ENCODE results near the gene TSTD1. TPM values are rescaled to one million over a fixed set of nuclear protein-coding genes. Genes with fewer than 3 reads are reported as not detected.
"Not testable (repeated sequence)": the region's sequence is repeated elsewhere in the genome, so short reads cannot be mapped to it uniquely, and the experiment has no call there.

TSTD1 gene
- total RNA-seq, 1 experiment from 2014 or later: 0.17 TPM

GRCh38 chr1:161037661-161038522 lies 872 bp downstream of the TSTD1 start:
- DNase-seq (ENCODE audit: low read depth): no peak

DNA sequence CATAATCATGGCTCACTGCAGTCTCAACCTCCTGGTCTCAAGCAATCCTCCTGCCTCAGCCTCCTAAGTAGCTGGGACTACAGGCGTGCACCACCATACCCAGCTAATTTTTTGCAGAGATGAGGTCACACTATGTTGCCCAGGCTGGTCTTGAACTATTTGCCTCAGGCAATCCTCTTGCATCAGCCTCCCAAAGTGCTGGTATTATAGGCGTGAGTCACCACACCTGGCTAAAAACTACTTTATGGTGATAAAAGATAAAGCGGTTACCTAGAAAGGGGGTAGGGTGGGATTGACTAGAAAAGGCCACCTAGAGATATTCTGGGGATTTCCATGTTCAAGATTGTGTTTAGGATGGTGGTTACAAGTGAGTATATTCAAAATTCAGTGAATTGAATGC lies 5.0 kb downstream of the TSTD1 start:
- DNase-seq (ENCODE audit: low read depth): peak; percentile 36

DNA sequence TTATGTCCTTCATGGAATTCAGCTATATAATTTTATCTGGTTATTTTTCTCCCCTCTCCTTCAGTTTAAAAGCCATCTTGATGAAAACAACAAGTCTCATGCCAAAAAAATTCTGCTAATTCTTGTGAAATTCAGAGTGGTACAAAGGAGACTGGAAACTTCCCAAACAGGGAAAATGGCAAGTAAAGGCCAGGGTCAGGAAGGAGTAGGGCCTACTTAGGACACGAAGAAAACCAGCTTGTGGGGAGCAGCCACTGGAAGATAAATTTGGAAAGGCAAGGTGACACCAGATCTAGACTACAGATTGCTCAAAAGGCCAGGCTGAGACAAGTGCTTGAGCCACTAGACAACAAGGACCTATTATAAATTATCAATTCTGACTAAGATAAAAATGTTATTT lies 6.4 kb downstream of the TSTD1 start:
- no peak for DNase-seq (ENCODE audit: low read depth)

GRCh38 chr1:161031874-161032273 lies 6.9 kb downstream of the TSTD1 start:
- DNase-seq (ENCODE audit: low read depth): no peak

- DNase-seq (ENCODE audit: low read depth): not testable (repeated sequence)
These were observed 9.3 kb downstream of the TSTD1 start for GRCh38 chr1:161029466-161029865.

DNA sequence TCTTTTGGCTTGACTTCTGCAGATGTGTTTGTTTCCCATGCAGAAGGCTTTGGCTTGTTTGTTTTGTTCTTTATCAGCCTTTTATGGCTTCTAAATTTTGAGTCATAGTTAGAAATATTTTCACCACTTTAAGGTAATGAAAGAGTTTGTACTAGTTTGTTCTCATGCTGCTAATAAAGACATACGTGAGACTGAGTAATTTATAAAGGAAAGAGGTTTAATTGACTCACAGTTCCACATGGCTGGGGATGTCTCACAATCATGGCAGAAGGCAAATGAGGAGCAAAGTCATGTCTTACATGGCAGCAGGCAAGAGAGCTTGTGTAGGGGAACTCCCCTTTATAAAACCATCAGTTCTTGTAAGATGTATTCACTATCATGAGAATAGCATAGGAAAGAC lies 11.8 kb downstream of the TSTD1 start:
- not testable (repeated sequence) for DNase-seq (ENCODE audit: low read depth)

DNA sequence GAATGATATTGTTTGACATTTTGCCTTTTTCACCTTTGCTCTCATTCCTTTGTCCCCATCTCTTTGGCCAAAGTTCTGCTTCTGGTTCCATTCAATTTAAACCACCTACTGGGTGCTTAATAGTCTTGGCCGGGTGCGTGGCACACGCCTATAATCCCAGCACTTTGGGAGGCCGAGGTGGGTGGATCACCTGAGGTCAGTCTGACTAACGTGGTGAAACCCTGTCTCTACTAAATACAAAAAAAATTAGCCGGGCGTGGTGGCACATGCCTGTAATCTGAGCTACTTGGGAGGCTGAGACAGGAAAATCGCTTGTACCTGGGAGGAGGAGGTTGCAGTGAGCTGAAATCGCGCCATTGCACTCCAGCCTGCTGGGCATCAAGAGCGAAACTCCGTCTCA lies 16.3 kb downstream of the TSTD1 start:
- not testable (repeated sequence) for DNase-seq (ENCODE audit: low read depth)

- DNase-seq (ENCODE audit: low read depth): no peak
These were observed 16.8 kb downstream of the TSTD1 start for GRCh38 chr1:161021970-161022353.

DNA sequence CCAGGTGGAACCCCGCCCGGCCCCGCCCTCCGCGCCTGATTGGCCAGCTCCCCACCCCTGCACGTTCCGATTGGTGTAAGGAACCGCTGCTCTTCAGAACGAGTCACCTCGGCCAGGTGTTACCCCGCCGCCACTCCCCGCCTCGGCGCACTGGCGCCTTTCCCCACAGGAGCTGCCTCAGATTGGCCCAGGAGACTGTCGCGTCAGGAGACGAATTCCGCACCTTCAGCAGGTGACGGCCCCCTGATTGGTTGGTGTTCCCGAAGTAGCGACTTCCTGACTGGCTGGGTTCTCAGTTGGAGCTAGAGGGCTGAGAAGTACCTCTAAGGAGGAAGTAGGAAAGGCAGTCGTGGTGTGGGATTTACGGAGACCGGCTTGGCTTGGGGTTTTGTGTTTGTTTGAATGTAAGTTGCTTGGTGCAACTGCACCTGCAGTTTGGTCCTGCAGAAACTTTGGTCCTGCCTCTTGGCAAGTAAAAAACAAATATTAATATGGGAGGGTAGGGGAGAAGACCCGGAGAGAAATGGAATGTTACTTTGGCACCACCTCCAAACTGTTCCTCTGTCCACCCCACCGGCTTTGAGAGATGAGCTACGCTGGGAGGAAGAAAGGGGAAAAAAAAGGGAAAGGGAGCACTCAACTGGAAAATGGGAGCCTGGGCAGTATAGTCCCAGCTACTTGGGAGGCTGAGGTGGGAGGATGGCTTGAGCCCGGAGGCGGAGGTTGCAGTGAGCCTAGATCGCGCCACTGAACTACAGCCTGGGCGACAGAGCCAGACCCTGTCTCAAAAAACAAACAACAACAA lies 17.4 kb downstream of the TSTD1 start:
- DNase-seq (ENCODE audit: low read depth): peak; percentile 79

GRCh38 chr1:161020509-161021164 lies 18.1 kb downstream of the TSTD1 start, which contains the start of gene F11R:
Gene F11R, minus strand, starts transcription at chr1:161021152. Its CDS starts 79 bp downstream, at chr1:161021073.
- peak; percentile 47 for DNase-seq (ENCODE audit: low read depth)

DNA sequence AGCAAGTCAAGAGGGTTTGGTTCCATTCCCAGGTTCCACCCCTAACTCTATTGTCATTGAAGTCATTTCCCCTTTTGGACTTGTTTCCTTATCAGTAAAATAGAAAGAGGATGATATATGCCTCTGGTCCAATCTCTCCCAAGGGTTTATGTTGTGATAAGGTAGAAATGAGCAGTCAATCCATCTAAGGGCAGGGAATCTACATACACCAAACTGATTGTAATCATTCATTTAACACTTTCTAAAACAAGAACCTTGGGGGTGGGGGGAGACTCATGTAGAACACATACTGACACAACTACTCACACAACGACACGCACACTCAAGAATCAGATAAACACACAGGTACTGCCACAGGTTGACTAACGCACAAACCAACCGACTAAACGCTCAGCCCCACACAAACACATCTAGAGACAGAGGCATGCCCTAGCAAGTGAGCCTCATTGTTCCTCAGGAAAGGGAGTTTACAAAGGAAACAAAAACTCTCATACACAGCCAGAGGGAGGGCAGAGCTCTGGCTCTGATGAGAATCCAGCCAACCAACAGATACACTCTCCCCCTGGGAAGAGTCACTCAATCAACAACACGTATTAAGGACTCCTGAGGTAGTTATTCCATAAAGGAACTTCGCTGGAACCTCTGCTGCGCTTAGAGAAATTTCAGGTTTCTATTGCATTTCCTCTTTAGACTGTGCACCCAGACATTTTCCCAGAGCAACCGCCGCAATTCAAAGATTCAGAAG lies 18.8 kb downstream of the TSTD1 start:
- DNase-seq (ENCODE audit: low read depth): no peak

GRCh38 chr1:161019111-161019660 lies 19.6 kb downstream of the TSTD1 start:
- not testable (repeated sequence) for DNase-seq (ENCODE audit: low read depth)

GRCh38 chr1:161018631-161018930 lies 20.2 kb downstream of the TSTD1 start:
- DNase-seq (ENCODE audit: low read depth): no peak

DNA sequence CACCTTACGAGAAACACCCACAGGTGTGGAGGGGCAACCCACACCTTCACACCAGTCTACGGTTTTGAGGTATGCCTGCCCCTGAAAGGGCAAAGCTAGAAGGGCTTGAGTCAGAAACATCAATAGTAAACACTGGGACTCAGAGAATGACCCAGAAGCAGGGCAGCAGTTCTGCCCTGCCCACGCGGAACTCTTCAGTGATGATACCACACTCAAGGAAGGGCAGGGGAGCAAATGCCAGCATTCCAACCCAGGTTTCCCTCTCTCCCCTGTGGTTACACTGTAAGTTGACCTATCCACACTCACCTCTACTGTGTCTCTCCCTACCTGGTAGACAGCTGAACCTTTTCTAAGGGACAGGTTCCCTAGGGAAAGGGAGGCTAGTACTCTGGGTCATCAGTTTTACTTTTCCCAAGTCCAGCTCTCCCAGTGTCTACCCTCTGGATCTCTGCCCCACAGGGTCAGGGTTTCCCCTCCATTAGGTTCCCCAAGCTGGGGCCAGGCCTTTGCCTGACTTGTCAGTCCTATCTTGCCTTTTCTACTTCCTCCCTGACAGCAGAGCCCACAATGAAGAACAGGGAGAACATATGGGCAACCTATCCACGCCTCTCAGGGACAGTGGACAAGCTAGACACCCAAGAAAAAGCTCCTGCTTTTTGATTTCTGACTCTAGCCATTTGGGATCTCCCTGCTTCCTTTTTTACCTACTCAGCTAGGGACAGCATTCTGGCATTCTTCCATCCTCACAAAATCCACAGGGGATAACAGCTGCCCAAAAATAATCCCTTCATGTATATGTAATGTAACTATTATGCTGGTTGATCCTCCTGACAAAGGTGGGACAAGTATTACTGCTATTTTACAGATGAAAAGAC lies 20.8 kb downstream of the TSTD1 start:
- DNase-seq (ENCODE audit: low read depth): no peak

DNA sequence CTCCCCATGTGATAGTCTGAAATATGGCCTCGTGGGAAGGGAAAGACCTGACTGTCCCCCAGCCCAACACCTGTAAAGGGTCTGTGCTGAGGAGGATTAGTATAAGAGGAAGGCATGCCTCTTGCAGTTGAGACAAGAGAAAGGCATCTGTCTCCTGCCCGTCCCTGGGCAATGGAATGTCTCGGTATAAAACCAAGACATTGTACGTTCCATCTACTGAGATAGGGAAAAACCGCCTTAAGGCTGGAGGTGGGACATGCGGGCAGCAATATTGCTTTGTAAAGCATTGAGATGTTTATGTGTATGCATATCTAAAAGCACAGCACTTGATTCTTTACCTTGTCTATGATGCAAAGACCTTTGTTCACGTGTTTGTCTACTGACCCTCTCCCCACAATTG lies 21.6 kb downstream of the TSTD1 start:
- DNase-seq (ENCODE audit: low read depth): not testable (repeated sequence)

DNA sequence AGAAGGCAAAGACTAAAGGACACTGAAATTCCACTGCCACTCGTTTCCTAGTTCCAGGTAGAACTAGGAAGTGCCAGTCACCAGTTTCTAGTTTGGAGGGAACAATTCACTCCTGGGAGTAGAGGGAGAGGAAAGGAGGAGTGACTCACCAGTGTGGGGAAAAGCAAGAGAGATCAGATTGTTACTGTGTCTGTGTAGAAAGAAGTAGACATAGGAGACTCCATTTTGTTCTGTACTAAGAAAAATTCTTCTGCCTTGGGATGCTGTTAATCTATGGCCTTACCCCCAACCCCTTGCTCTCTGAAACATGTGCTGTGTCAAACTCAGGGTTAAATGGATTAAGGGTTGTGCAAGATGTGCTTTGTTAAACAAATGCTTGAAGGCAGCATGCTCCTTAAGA lies 22.1 kb downstream of the TSTD1 start:
- peak; percentile 35 for DNase-seq (ENCODE audit: low read depth)

GRCh38 chr1:161013488-161014230 lies 25.1 kb downstream of the TSTD1 start:
- DNase-seq (ENCODE audit: low read depth): no peak

DNA sequence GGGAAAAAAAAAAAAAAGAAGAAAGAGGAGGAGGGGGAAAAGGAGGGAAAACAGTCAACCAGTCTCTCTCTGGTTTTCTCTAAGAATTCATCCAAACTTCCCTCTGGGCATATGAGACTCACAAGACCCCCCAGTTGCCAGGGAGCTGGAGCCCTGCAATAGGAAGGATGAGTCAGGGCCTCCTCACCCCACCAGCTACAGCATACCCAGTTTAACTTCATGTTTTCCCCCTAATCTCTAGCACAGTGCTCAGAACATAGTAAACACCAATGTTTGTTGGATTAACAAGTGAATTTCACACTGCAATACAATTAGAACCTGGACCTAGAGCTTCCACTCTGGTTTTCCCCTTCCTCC lies 25.7 kb downstream of the TSTD1 start:
- DNase-seq (ENCODE audit: low read depth): peak; percentile 55

DNA sequence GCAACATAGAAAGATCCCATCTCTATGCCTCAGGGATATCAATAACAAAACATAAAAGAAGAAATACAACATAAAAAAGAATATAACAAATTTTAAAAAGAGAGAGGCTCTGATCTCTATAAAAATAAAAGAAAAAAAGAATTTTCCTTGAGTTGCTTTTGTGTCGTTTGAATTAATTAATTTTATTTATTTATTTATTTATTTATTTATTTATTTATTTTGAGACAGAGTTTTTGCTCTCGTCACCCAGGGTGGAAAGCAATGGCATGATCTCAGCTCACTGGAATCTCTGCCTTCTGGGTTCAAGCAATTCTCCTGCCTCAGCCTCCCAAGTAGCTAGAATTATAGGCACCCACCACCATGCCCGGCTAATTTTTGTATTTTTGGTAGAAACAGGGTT lies 26.3 kb downstream of the TSTD1 start:
- no peak for DNase-seq (ENCODE audit: low read depth)
